ENCODE data around the gene FCSK.

DNA sequence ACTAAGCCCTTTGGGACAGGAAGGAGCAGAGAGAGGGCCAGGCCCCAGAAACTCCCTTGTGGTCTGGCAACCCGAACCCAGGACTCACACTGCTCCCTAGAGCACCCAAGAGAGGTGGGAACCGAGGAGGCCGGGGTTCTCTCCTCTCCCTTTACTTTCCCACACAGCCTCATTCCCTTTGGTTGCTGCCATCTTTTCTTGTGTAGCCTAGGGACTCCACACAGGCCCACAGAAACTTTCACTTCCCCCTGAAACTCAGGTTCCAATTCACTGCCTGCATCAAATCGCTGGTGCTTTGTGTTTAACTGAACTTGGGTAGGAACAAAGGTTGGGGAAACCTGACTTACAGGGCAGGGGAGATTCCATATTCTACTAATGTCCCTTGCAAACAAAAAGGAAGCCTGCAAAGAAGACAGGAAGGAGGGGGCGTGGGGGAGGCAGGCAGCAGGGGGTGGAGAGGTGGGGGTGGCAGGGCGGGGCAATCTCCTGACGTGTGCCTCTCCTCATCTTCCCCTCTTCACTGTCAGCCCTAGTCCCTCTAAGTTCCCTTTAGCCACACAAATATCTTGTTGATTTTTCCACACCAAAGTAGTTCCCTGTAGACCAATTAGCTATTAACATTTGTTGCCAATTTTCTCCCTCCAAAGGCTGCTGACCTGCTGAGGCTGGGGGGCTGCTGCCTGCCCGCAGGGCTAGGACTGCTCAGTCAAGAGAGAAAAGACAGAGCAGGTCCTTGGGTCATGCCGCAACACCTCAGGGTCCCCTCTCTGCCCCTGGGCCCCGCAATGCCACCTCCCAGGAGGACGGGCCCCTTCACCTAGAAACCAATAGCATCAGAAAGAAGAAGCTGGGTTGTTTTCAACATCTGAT, 23.5 kb upstream of the FCSK start:
- TF ChIP-seq, protein P1, sequence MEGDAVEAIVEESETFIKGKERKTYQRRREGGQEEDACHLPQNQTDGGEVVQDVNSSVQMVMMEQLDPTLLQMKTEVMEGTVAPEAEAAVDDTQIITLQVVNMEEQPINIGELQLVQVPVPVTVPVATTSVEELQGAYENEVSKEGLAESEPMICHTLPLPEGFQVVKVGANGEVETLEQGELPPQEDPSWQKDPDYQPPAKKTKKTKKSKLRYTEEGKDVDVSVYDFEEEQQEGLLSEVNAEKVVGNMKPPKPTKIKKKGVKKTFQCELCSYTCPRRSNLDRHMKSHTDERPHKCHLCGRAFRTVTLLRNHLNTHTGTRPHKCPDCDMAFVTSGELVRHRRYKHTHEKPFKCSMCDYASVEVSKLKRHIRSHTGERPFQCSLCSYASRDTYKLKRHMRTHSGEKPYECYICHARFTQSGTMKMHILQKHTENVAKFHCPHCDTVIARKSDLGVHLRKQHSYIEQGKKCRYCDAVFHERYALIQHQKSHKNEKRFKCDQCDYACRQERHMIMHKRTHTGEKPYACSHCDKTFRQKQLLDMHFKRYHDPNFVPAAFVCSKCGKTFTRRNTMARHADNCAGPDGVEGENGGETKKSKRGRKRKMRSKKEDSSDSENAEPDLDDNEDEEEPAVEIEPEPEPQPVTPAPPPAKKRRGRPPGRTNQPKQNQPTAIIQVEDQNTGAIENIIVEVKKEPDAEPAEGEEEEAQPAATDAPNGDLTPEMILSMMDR (IDR thresholded peaks at IDR 0.05; ENCODE audit: insufficient read depth, low read length, poor library complexity, severe bottlenecking) = no peak
- TF ChIP-seq EZH2phosphoT487 (conservative IDR thresholded peaks at IDR 0.05; ENCODE audit: low read length) = no peak

Measured in SU-DHL-6 (cell line).